Nephron progenitor cell (in vitro differentiated cells): ENCODE results near the gene SLK.

Source experiments
- DNase-seq: peaks from one replicate; pipeline ENCODE4 v3.0.0; 2021
- H3K27ac Mint-ChIP-seq: 2 replicates; pipeline ENCODE4 v1.8.0; 2021; ENCODE audit warnings: mild to moderate bottlenecking, moderate library complexity, mixed read lengths
- H3K27me3 Mint-ChIP-seq: 2 replicates; pipeline ENCODE4 v1.8.0; 2021; ENCODE audit warnings: mild to moderate bottlenecking, low read depth, mixed read lengths; ENCODE audit not compliant: poor library complexity
- H3K36me3 Mint-ChIP-seq: 2 replicates; pipeline ENCODE4 v1.8.0; 2021; ENCODE audit warnings: low read depth, mixed read lengths
- H3K4me1 Mint-ChIP-seq: 2 replicates; pipeline ENCODE4 v1.8.0; 2021; ENCODE audit warnings: mixed read lengths
- H3K4me3 Mint-ChIP-seq: 2 replicates; pipeline ENCODE4 v1.8.0; 2021; ENCODE audit warnings: mild to moderate bottlenecking, moderate library complexity, mixed read lengths
- H3K9me3 Mint-ChIP-seq: 2 replicates; pipeline ENCODE4 v1.8.0; 2021; ENCODE audit warnings: mild to moderate bottlenecking, moderate library complexity, mixed read lengths
- CTCF ChIP-seq: fragments of 200-600 bp; sonication (generic); IDR thresholded peaks from 2 replicates; pipeline ENCODE4 v1.5.0; 2021; ENCODE audit warnings: antibody characterized with exemption

Gene SLK

GRCh38 chr10:103998805-103999204, 31.9 kb downstream of the SLK start:
- no peak overlapping the region for H3K4me3 Mint-ChIP-seq
- H3K9me3 Mint-ChIP-seq, result no peaks in the 10 kb centered on the region
- no peak for TF ChIP-seq CTCF
- H3K36me3 Mint-ChIP-seq, result peaks cover 64% of the 10 kb centered on the region
- no peak for DNase-seq
- no peak overlapping the region for H3K27ac Mint-ChIP-seq
- no peaks in the 10 kb centered on the region for H3K27me3 Mint-ChIP-seq
- H3K4me1 Mint-ChIP-seq, result no peaks in the 10 kb centered on the region

GRCh38 chr10:104002911-104003310, 36.0 kb downstream of the SLK start:
- no peak for TF ChIP-seq CTCF
- Mint-ChIP-seq H3K4me3 (no peak overlapping the region), H3K36me3 (peaks cover 50% of the 10 kb centered on the region), H3K27ac (no peak overlapping the region), H3K9me3 (no peaks in the 10 kb centered on the region), H3K27me3 (no peaks in the 10 kb centered on the region), H3K4me1 (no peaks in the 10 kb centered on the region)
- DNase-seq, result no peak

DNA sequence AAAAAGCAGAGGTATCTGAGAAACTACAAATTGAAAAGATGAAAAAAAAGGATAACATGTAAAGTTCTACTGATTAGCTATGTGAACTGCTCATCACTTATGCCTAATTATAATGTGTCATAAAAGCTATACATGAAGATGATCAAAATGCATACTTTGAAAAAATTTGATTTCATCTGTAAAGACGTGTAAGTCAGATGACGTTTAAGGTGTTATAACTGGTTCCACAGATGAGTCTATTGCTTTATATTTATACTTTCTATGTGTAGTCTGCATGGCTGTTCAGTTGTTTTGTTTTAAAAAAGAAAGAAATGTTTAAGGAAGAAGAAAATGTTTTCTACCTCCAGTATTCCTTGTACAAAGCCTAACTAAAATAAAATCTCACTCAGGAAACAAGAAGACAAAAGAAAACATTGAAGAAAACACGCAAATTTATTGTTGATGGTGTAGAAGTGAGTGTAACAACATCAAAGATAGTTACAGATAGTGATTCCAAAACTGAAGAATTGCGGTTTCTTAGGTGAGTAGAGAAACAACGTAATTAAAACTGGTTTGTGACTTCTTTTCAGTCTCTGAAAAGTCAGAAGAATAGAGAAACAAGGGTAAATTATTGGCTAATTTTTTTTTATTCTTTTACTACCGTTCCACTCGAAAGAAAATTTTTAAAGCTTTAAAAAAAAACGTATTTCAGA, 38.4 kb downstream of the SLK start:
- H3K4me1 Mint-ChIP-seq, result no peaks in the 10 kb centered on the region
- no peak for TF ChIP-seq CTCF
- no peak overlapping the region for H3K4me3 Mint-ChIP-seq
- H3K27me3 Mint-ChIP-seq, result no peaks in the 10 kb centered on the region
- H3K36me3 Mint-ChIP-seq, result peaks cover 45% of the 10 kb centered on the region
- H3K9me3 Mint-ChIP-seq, result no peaks in the 10 kb centered on the region
- peak overlapping the region; percentile 58 for H3K27ac Mint-ChIP-seq
- DNase-seq, result no peak

GRCh38 chr10:104011904-104012303, 45.0 kb downstream of the SLK start:
- TF ChIP-seq CTCF, result no peak
- H3K9me3 Mint-ChIP-seq, result no peaks in the 10 kb centered on the region
- peaks cover 38% of the 10 kb centered on the region for H3K36me3 Mint-ChIP-seq
- DNase-seq, result no peak
- no peak overlapping the region for H3K27ac Mint-ChIP-seq
- no peak overlapping the region for H3K4me3 Mint-ChIP-seq
- H3K4me1 Mint-ChIP-seq, result no peaks in the 10 kb centered on the region
- no peaks in the 10 kb centered on the region for H3K27me3 Mint-ChIP-seq

DNA sequence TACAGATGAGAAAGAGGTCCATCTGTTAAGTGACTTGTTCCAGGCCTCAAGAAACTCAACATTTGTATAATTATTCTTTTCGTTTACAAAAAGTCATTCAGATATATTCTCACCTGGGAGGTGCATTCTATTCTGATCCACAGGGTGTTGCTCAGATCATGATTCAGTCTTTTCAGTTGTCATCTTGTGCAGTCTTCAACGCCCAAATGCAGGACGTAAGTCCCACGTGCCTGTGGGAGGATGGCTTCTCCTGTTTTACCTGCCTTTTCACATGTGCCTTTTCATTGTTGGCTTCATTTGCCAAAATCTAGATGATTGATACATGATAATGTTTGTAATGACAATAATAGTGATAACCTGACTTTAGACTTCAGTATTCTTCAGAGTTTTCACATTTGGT, 46.5 kb downstream of the SLK start:
- Mint-ChIP-seq H3K27me3 (no peaks in the 10 kb centered on the region), H3K27ac (peak overlapping the region; percentile 64), H3K4me1 (no peaks in the 10 kb centered on the region), H3K4me3 (no peak overlapping the region), H3K36me3 (peaks cover 36% of the 10 kb centered on the region), H3K9me3 (no peaks in the 10 kb centered on the region)
- no peak for TF ChIP-seq CTCF
- DNase-seq, result no peak

GRCh38 chr10:104014176-104014575, 47.2 kb downstream of the SLK start:
- Mint-ChIP-seq H3K9me3 (no peaks in the 10 kb centered on the region), H3K27ac (no peak overlapping the region), H3K36me3 (peaks cover 40% of the 10 kb centered on the region), H3K4me1 (no peaks in the 10 kb centered on the region), H3K27me3 (no peaks in the 10 kb centered on the region), H3K4me3 (no peak overlapping the region)
- no peak for TF ChIP-seq CTCF
- no peak for DNase-seq
